DMS79 (cell line): ENCODE measurements around the gene SEZ6L.
A peak's percentile ranks its signal among the peaks of the same experiment; 100 is the strongest.

Experiments used
- DNase-seq: peaks from one replicate; lab custom pipeline; 2025; lab: John Stamatoyannopoulos, UW

The SEZ6L gene

DNA sequence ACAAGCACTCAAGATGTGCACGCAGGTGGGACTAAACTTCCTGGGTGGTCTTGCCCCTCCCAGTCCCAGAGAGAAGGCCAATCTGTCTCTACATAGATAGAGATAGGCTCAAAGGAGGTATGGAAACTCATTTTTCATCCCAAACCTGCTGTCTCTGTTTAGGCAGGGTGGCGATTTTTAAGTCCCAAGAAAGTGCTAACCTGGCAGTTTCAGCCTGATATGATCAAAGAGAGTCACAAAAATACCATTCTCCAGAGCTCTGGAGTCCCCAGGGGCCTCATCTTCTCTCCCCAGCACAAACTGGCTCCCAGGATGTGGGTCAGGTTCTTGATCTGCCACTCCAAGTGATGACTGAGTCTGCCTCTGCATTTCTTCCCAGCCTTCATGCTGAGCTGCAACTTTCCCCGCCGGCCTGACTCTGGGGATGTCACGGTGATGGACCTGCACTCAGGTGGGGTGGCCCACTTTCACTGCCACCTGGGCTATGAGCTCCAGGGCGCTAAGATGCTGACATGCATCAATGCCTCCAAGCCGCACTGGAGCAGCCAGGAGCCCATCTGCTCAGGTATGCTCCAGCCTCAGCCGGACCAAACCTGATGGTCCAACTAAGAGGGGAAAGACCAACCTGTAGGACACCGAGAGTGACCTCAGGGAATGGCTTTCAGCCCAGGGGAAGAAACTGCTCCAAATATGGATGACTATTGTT, 129.5 kb downstream of the SEZ6L start:
- no peak for DNase-seq

DNA sequence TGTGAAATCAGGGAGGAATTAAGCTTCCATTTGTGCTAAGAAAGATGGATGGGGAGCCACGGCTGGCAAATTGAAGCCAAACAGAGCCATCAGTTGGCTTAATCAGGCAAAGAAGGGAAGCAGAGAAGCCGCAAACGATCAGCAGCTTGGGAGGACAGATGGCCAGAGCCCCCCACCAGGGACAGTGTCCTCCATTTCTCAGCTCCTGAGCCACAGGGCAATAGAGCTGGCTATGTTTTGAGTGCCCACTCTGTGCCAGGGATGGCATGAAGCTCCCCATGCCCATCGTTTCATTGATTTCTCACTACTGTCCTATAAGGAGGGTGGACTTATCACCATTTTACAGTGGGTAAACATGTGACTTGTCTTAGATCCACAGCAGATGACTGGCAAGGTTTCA, 133.5 kb downstream of the SEZ6L start:
- no peak for DNase-seq

DNA sequence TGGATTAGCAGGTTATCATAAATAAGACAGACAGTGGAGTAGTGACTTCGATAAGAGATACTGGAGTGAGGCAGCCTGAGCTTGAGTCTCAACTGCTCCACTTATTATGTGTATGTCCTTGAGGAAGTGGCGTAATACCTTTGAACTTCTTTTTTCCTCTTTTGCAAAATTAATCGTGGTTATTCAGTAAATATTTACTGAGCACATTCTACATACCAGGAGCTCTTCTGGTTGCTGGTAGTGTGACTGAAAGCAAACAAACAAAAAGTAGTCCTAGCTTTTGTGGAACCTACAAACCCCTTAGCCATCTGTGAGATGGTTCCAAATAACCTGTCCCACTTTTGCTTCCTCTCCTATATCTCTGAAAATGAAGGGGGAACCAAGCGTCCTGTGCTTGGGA, 134.2 kb downstream of the SEZ6L start:
- no peak for DNase-seq

DNA sequence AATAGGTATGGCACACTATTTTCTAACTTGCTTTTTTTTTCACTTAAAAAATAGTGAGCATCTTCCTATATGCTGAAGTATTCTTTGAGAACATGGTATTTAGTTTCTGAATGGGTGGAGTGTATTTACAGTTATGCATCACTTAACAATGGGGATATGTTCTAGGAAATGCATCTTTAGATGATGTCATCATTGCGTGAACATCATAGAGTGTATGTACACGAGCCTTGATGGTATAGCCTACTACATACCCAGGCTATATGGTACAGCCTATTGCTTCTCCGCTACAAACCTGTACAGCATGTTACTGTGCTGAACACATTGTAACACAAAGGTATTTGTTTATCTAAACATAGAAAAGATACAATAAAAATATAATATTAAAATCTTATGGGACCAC, 135.5 kb downstream of the SEZ6L start:
- DNase-seq: no peak

DNA sequence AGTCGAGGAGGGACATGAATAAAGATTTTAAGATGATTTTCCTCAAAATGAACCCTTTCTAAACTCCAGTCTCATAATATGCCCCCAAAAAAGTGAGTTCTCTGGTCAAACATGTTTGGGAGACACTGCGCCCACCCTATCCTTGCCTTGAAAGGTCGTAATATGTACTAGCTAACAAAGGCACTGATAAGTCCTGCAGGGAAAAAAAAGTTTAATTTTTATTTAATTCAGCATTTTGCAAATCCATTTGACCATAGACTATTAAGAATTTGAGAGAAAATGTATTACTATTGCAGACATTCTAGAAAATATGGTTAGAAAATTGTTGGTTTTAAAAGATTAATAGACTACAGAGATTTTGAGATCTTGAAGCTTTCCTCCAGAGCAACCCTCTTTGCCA, 139.2 kb downstream of the SEZ6L start:
- DNase-seq: no peak

DNA sequence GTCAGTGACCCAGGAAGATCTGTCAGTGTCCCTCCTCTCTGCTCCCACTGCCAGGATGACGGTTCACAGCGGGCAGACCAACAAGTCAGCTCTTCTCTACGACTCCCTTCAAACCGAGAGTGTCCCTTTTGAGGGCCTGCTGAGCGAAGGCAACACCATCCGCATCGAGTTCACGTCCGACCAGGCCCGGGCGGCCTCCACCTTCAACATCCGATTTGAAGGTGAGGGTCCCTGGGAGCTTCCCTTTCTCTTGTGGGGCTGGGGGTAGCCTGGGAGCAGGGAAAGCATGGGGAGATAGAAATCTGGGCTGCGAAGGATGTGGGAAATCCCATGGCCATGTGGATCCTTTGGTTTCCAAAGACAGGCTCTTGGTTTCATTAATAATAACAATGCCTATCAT, 141.4 kb downstream of the SEZ6L start:
- DNase-seq: no peak

DNA sequence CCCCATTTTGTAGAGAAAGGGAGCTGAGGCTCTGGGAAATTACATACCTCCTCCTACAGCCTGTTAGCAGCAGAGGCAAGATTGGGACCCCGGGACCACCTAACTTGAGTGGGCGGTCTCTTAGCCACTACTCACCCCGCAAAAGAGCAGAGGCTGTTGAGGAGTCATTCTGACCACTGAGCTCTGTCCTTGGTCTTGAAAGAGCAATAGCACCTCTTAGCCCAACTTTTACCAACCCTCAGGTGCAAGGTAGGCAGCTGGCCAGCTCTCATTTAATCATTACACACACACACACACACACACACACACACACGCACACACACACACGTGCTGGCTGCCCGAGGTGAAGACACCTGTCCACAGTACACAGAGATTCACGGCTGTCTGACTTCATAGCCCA, 144.0 kb downstream of the SEZ6L start:
- no peak for DNase-seq

DNA sequence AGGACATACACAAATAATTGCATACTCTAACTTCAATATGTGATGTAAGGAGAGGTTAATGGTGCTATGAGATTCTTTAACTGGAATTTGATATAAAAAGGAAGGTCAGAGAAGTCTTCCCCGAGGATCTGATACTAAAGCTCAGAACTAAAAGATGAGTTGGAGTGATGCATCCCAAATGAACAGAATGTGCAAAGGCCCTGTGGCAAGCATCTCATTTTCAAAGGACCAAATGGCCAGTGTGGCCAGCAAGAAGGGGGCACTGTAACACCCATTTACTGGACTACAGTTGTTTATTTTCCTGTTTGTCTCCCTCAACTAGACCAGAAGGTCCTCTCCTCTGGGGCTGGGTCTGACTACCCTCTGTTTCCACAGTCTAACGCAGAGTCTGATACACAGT, 144.9 kb downstream of the SEZ6L start:
- DNase-seq: no peak

DNA sequence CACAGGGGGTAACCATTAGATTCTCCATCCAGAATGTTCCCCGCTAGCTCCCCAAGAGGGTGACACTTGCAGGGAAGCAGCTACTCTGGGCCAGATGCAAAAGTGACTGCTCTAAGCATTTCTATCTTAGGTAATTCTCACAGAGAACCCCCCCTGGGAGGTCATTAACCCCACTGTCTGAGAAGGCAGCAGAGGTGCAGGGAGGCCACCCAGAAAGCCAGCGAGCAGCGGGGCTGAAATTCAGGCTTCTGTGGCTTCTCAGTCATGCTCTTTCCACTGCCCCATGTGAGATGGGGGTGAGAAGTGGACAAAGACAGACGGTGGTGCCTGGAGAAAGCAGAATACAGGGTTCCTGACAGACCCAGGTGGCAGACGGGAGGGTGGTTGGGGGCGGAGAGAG, 145.4 kb downstream of the SEZ6L start:
- DNase-seq: no peak

DNA sequence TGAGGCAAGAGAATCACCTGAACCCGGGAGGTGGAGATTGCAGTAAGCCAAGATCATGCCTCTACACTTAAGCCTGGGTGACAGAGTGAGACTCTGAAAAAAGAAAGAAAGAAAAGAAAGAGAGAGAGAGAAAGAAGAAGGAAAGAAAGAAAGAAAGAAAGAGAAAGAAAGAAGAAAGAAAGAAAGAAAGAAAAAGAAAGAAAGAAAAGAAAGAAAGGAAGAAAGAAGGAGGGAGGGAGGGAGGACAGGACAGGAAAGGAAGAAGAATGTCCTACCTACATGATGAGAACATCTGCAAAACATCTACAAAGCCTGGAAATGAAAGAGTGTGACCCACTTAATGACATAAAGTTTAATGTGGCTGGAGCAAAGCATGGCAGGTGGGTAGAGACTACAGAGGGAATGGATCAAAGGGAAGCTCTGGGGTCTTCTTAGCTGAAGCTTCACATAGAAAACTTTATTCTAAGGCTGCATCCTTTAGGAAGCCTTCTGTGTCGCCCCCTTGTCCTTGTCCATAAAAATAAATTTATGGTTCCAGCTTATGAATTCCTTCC, 147.5 kb downstream of the SEZ6L start:
- DNase-seq: no peak

DNA sequence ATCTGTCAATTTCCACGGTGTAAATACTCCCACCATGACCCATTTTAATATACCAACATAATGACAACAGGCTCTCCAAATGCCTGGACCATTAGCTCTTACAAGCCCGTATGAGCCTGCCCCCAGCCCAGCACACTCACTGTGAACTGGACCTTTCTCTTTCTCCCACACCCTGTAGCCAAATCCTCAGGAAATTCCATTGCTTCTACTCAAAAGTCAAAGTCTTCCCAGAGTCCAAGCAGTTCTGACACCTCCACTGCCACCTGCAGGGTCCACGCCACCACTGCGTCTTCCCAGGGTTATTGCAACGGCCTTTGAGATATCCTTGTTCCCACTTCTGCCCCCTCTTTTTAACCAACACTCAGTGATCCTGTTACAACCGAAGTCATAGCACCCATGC, 149.7 kb downstream of the SEZ6L start:
- DNase-seq: no peak

DNA sequence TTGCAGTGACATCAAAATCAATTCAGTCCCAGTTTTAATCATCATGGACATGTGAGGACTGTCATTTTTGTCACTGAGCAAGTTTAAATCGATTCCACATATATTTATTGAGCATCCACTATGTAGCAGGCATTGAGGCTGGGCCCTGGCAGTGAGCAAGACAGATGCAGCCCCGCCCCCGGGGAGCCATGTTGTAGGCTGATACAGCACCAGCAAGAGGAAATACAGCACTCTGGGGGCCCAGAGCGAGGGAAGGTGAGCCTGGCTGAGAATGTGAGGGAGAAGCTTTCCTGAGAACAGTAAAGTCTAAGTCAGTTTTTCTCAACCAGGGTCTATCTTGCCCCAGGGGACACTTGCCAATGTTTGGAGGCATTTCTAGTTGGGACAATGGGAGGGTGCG, 151.2 kb downstream of the SEZ6L start:
- DNase-seq: no peak

DNA sequence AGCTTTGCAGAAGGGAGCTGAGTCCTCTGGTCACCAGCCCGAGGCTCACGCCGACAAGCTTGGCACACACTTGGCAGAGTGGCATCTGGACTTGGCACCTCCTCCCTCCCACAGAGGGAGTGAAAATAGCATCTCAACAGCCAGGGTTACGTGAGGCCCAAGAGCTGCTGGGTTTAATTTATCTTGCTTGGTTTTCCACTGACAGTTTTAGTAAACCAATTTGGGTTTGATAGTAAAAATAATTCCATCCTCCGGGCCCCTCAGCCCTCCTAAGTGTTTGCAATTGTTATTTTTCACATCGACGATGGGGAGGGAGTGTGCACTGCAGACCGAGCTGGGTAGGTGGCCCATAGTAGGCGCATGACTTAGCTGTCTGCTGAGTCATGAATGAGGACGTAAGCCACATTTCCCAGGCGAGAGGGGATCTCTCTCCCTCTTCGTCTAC, 152.2 kb downstream of the SEZ6L start:
- no peak for DNase-seq

DNA sequence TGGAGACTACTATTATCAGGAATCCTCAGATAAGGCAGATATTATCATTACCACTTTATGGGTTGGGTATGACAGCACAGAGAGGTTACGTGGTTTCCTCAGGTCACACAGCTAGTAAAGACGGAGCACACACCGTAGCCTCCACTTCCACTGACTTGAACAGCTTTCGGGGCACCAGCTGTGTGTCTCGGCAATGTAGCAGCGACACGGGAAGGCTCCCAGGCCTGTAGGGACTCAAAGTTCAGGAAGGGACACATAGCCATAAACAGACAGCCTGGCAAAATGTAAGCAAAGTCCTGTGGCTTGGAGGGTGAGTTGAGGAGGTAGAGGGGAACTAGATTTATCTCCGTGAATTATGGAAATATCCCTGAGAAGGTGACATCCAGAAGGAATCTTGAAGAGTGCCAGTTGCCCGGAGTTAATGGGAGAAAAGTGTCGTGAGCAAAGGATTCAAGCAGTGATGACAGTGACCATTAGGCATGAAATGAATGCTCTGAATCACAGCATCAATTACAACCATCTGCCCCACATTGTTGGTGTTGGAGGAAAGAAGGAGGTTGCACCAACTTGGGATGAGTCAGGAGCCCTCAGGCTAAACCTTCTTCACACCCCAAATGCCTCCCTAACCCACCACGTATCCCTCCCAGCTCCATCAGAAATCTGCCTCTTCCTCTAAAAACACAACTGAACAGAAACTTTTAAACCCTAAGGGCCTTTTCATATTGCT, 153.1 kb downstream of the SEZ6L start:
- DNase-seq: no peak

DNA sequence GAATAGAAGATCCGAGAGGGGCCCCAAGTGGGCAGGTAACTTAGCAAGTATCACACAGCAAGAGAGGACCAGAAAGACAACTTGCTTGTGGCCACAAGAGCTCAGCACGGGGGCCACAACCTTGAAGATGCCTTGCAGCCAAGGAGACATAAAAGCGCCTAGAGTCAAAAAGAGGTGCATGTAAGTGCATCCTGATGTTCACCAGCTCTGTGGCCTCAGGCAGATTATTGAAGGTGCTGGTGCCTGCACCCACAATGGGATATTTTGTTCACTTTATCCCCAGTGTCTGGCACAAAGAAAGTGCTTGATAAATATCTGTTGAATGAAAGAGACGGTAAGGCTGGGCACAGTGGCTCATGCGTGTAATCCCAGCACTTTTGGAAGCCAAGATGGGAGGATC, 153.8 kb downstream of the SEZ6L start:
- no peak for DNase-seq

DNA sequence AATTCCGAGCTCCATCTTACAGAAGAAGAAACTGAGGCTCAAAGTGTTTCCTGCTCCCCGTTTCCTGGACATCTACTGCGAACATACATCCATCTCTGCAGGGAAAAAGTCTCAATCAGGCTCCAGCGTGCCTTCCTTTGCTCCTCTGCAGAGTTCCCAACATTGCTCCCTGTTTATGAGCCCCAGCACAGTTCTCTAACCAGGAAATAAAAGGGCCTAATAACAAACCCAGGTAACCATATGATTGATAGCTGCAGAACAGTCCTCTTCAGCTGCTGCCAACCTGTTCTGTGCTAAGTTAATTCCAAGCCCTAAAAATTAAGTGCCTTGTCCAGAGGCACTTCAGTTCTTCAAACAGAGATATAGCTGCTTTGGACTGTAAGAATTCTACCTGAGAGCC, 154.9 kb downstream of the SEZ6L start:
- DNase-seq: no peak

DNA sequence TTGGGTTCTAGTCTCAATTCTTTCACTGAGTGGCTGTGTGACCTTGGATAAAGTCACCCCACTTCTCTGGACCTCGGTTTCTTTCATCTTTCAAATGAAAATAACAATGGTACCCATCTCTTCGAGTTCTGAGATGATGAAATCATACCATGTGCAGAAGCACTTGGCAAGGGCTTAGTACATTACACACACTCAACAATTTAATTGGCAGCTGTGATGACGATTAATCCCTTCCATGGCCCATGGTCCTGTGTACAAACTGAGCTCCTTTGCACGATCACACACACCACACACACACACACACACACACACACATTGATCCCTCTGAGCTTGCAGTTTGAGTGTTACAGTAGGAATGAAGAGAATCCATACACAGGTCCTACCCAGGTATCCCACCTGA, 156.4 kb downstream of the SEZ6L start:
- no peak for DNase-seq

DNA sequence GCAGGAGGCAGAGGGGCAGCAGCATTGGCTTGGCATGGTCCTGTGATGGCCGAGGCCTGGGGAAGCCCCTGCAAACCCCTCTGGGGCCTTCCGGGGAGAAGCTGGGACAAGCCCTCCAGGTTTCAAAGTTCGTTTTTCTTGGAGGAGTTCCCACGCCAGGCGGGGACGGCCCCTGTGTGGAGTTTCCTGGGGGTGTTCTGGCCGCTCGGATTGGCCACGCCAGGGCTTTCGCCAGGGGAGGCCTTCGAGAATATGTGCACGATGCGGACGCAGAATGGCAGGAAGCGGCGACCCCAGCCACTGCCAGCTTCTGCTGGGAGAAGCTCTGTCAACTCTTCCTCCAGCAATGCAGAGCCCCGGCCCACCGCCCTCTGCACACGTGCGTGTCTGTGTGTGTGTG, 157.5 kb downstream of the SEZ6L start:
- no peak for DNase-seq

DNA sequence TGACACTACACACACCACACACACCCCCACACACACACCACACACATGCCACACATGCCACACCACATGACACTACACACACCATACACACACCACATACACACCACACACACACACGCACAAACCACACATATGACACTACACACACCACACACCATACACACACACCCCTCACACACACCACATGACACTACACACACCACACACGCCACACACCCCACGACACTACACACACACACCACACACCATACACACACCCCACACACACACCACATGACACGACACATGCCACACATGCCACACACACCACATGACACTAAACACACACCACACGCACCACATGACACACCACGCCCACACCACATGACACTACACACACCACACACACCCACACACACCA, 158.0 kb downstream of the SEZ6L start:
- DNase-seq: no peak

DNA sequence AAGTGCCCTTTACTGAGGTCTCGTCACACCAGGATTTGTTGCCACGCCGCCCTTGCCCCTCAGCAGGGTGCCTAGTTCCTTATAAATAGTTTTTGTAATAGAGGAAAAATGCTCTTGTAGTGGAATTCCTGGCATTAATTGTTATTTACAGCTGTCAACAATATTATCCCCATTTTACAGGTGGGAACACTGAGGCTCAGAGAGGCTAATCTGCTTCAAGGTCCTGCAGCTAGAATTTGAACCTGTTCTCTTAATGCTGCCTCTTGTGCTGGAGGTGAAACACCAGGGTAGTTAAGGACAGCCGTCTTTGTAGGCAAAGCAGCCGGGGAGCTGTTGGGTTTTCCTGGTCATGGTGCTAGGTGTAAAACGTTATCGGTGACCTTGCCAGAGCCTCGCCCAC, 159.0 kb downstream of the SEZ6L start:
- no peak for DNase-seq

DNA sequence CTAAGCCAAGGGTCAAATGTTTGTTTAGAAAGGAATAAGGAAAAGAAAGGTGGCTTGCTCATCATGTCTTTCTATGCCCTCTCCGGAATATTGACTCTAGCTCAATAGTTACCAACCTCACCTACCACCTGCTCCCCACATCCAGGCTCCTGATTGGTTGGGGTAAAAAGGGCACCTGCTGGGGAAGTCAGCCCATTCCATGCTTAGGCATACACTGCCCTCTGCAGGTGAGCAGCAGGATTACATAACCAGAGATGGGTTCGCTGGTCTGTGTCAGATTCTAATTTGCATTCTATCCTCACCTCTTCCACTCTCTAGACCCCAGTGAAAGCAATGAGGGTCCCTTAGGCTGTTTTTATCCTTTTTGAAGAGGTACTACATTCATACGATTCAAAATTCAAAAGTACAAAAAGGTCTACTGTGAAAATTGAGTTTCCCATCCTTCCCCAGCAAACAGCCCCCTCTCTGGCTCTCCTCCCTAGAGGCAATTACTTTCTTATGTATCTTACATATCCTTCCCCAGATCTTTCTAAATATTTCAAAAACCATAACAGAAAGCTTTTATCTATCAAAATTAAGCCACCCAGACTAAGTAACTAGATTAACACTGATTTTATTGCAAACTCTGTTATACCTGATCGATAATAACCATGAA, 161.8 kb downstream of the SEZ6L start:
- peak; percentile 6 for DNase-seq

DNA sequence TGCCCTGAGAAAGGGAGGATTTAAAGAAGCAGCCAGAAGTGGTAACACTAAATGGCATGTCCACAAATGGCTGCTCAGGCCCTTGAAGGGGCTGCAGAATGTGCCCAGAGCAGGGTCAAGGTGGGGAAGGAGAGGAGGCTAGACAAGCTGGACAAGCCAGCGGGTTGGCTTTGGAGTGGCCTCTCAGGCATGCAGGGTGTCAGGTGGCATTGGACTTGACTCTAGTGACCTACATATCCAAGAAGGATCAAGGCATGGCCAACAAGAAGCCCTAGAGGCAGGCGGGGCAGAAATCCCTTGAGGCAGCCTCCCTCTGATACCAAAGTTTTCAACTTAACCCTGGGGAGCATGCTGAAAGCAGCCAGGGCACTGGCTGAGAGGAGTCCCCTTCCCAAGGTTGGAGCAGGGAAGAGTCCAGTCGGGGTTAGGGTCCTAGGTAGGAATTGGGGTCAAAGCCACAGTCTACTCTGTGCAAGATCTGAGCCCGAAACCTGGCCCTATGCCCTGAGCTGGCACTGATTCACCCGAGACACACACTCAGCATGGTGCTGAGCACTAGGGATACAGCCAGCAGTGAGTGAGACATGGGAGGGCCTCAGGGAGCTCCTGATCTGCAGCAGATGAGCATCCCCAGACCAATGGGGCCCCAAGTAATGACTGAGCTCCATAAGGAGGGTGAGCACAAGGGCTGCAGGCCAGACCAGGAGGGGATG, 164.0 kb downstream of the SEZ6L start:
- no peak for DNase-seq
